Measurements from ENCODE around the gene ANKMY1.
A peak's percentile ranks its signal among the peaks of the same experiment; 100 is the strongest.

ANKMY1 gene

GRCh38 chr2:240440251-240440650 is 117.5 kb downstream of the ANKMY1 start:
- TF ChIP-seq CTCF (conservative IDR thresholded peaks at IDR 0.05; ENCODE audit: control insufficient read depth, insufficient read depth, low read depth, low read length), result no peak
- no peak for DNase-seq (ENCODE audit: low read depth)
- H3K4me3 ChIP-seq (ENCODE audit: control insufficient read depth, low read depth, low read length), result no peak overlapping the region

- no peak for DNase-seq (ENCODE audit: low read depth)
- no peak overlapping the region for H3K4me3 ChIP-seq (ENCODE audit: control insufficient read depth, low read depth, low read length)
- TF ChIP-seq CTCF (conservative IDR thresholded peaks at IDR 0.05; ENCODE audit: control insufficient read depth, insufficient read depth, low read depth, low read length), result no peak
These were observed 118.1 kb downstream of the ANKMY1 start for GRCh38 chr2:240439698-240440151.

GRCh38 chr2:240438810-240439697 is 118.7 kb downstream of the ANKMY1 start:
- TF ChIP-seq CTCF (conservative IDR thresholded peaks at IDR 0.05; ENCODE audit: control insufficient read depth, insufficient read depth, low read depth, low read length), result no peak
- no peak overlapping the region for H3K4me3 ChIP-seq (ENCODE audit: control insufficient read depth, low read depth, low read length)
- DNase-seq (ENCODE audit: low read depth), result no peak

- peak overlapping the region; percentile 69 for H3K4me3 ChIP-seq (ENCODE audit: control insufficient read depth, low read depth, low read length)
These were observed 119.7 kb downstream of the ANKMY1 start for GRCh38 chr2:240437861-240438809.

GRCh38 chr2:240437551-240437860 is 120.3 kb downstream of the ANKMY1 start:
- no peak for DNase-seq (ENCODE audit: low read depth)
- H3K4me3 ChIP-seq (ENCODE audit: control insufficient read depth, low read depth, low read length), result peak overlapping the region; percentile 69
- no peak for TF ChIP-seq CTCF (conservative IDR thresholded peaks at IDR 0.05; ENCODE audit: control insufficient read depth, insufficient read depth, low read depth, low read length)

More at GRCh38 chr2:240437861-240438809, 119.7 kb downstream of the ANKMY1 start:
- TF ChIP-seq CTCF (conservative IDR thresholded peaks at IDR 0.05; ENCODE audit: control insufficient read depth, insufficient read depth, low read depth, low read length), result peak; percentile 84
- DNase-seq (ENCODE audit: low read depth), result peak; percentile 60

GRCh38 chr2:240436683-240437550 is 120.9 kb downstream of the ANKMY1 start:
- H3K4me3 ChIP-seq (ENCODE audit: control insufficient read depth, low read depth, low read length), result peak overlapping the region; percentile 69
- DNase-seq (ENCODE audit: low read depth), result peak; percentile 38
- TF ChIP-seq CTCF (conservative IDR thresholded peaks at IDR 0.05; ENCODE audit: control insufficient read depth, insufficient read depth, low read depth, low read length), result no peak

All from fibroblast of mammary gland (primary cell).